ENCODE data around the gene CUEDC1. TPM values are rescaled to one million over a fixed set of nuclear protein-coding genes. Genes with fewer than 3 reads are reported as not detected.

The CUEDC1 gene
- total and polyA plus RNA-seq, 2 of the 13 experiments (the other 11 are each of a cell fraction or from before 2014, with no cell fraction given) = 7.4 to 12.9 TPM

- TF ChIP-seq SNAPC5 (CRISPR knock-in tag; IDR thresholded peaks at IDR 0.05; ENCODE audit: borderline replicate concordance) (peak; percentile 64; the same call in 1 of the 2 replicates), GATA4 (IDR thresholded peaks at IDR 0.05; ENCODE audit: borderline replicate concordance, low read depth) (peak; percentile 82), SNAPC4 (CRISPR knock-in tag; IDR thresholded peaks at IDR 0.05) (peak; percentile 52; the same call in 1 of the 2 replicates), FLYWCH1 (CRISPR knock-in tag; IDR thresholded peaks at IDR 0.05) (no peak), XRCC5 (optimal IDR thresholded peaks at IDR 0.05; ENCODE audit: low read length) (peak; percentile 61), ZNF878 (CRISPR knock-in tag; IDR thresholded peaks at IDR 0.05) (peak; percentile 37; the same call in 1 of the 2 replicates), GABPB1 (CRISPR knock-in tag; IDR thresholded peaks at IDR 0.05) (peak; percentile 47; the same call in 1 of the 2 replicates), ZNF460 (CRISPR knock-in tag; IDR thresholded peaks at IDR 0.05; ENCODE audit: borderline replicate concordance) (no peak), MED1 (CRISPR knock-in tag; IDR thresholded peaks at IDR 0.05) (peak; percentile 16; the same call in 1 of the 2 replicates), KLF9 (CRISPR knock-in tag; IDR thresholded peaks at IDR 0.05; ENCODE audit: low read depth) (no peak), MEIS2 (CRISPR knock-in tag; IDR thresholded peaks at IDR 0.05) (0 out of 2 replicates have a peak, but pooled peaks have one; percentile 45), ESRRA (CRISPR knock-in tag; IDR thresholded peaks at IDR 0.05; ENCODE audit: low read depth) (no peak), ATF6 (CRISPR knock-in tag; conservative IDR thresholded peaks at IDR 0.05) (peak; percentile 51; the same call in 1 of the 2 replicates), TFE3 (CRISPR knock-in tag; IDR thresholded peaks at IDR 0.05) (peak; percentile 51; the same call in 1 of the 2 replicates), DRAP1 (CRISPR knock-in tag; IDR thresholded peaks at IDR 0.05) (peak; percentile 56), ZNF331 (CRISPR knock-in tag; IDR thresholded peaks at IDR 0.05) (peak; percentile 52; the same call in 1 of the 2 replicates), HES4 (CRISPR knock-in tag; IDR thresholded peaks at IDR 0.05; ENCODE audit: borderline replicate concordance) (no peak), TCF7L2 (IDR thresholded peaks at IDR 0.05; ENCODE audit: low read depth, low read length) (peak; percentile 81; the same call in 1 of the 2 replicates)
These were observed 94.0 kb downstream of the CUEDC1 start (continued) for GRCh38 chr17:57861000-57861789.

Measured in HepG2 (cell line).